H9 (cell line): Measurements from ENCODE around the gene LYPD6. TPM values are rescaled to one million over a fixed set of nuclear protein-coding genes. Genes with fewer than 3 reads are reported as not detected.

Source experiments
- DNase-seq: peaks from one replicate; pipeline ENCODE4 v3.0.0-alpha.2; 2017
- H2AFZ ChIP-seq: one replicate; pipeline ENCODE4 v1.6.1; 2013; ENCODE audit warnings: mild to moderate bottlenecking, low read length, control low read depth, moderate library complexity
- H2AK5ac ChIP-seq: 2 replicates; pipeline ENCODE4 v1.6.1; 2013; ENCODE audit warnings: low read length, control low read depth, mixed read lengths; ENCODE audit not compliant: insufficient read length
- H2BK120ac ChIP-seq: one replicate; pipeline ENCODE4 v1.6.1; 2013; ENCODE audit warnings: low read depth, mild to moderate bottlenecking, low read length, control low read depth, inconsistent platforms; ENCODE audit not compliant: poor library complexity, severe bottlenecking
- H2BK12ac ChIP-seq: 2 replicates; pipeline ENCODE4 v1.6.1; 2013; ENCODE audit warnings: low read length, control low read depth, mixed read lengths, low read depth; ENCODE audit not compliant: insufficient read length
- H2BK15ac ChIP-seq: 2 replicates; pipeline ENCODE4 v1.6.1; 2013; ENCODE audit warnings: low read depth, low read length, control low read depth
- H2BK20ac ChIP-seq: one replicate; pipeline ENCODE4 v1.6.1; 2013; ENCODE audit warnings: low read depth, mild to moderate bottlenecking, low read length, control low read depth, inconsistent platforms; ENCODE audit not compliant: poor library complexity, severe bottlenecking
- H2BK5ac ChIP-seq: 2 replicates; pipeline ENCODE4 v1.6.1; 2013; ENCODE audit warnings: low read length, control low read depth, mixed read lengths; ENCODE audit not compliant: insufficient read length
- H3K14ac ChIP-seq: 2 replicates; pipeline ENCODE4 v1.6.1; 2013; ENCODE audit warnings: low read length, control low read depth; ENCODE audit not compliant: insufficient read depth
- H3K18ac ChIP-seq: 2 replicates; pipeline ENCODE4 v1.6.1; 2013; ENCODE audit warnings: low read depth, mild to moderate bottlenecking, mixed read lengths, low read length, control low read depth; ENCODE audit not compliant: insufficient read length
- H3K23ac ChIP-seq: 2 replicates; pipeline ENCODE4 v1.6.1; 2013; ENCODE audit warnings: low read length, control low read depth, mixed read lengths, low read depth; ENCODE audit not compliant: insufficient read length
- H3K23me2 ChIP-seq: 2 replicates; pipeline ENCODE4 v1.6.1; 2013; ENCODE audit warnings: low read depth, mild to moderate bottlenecking, mixed read lengths, low read length, control low read depth; ENCODE audit not compliant: insufficient read length, poor library complexity, severe bottlenecking
- H3K27ac ChIP-seq: 2 replicates; pipeline ENCODE4 v1.5.1; 2013; ENCODE audit warnings: low read length, control low read depth, mixed read lengths, low read depth; ENCODE audit not compliant: insufficient read length
- H3K27me3 ChIP-seq: 2 replicates; pipeline ENCODE4 v1.6.1; 2013; ENCODE audit warnings: low read length, control low read depth, inconsistent platforms; ENCODE audit not compliant: insufficient read depth
- H3K4ac ChIP-seq: 2 replicates; pipeline ENCODE4 v1.6.1; 2013; ENCODE audit warnings: low read depth, mild to moderate bottlenecking, control low read depth, inconsistent platforms, low read length, moderate library complexity
- H3K4me1 ChIP-seq: 2 replicates; pipeline ENCODE4 v1.6.1; 2013; ENCODE audit warnings: low read length, control low read depth, inconsistent platforms; ENCODE audit not compliant: insufficient read depth
- H3K4me2 ChIP-seq: 2 replicates; pipeline ENCODE4 v1.6.1; 2013; ENCODE audit warnings: low read length, control low read depth, mixed read lengths; ENCODE audit not compliant: insufficient read length, insufficient read depth
- H3K56ac ChIP-seq: 2 replicates; pipeline ENCODE4 v1.6.1; 2013; ENCODE audit warnings: low read depth, mild to moderate bottlenecking, mixed read lengths, low read length, control low read depth; ENCODE audit not compliant: insufficient read length
- H3K79me1 ChIP-seq: 2 replicates; pipeline ENCODE4 v1.6.1; 2013; ENCODE audit warnings: low read depth, mild to moderate bottlenecking, moderate library complexity, low read length, control low read depth, inconsistent platforms; ENCODE audit not compliant: insufficient read depth, poor library complexity, severe bottlenecking
- H3K79me2 ChIP-seq: 2 replicates; pipeline ENCODE4 v1.6.1; 2013; ENCODE audit warnings: low read length, control low read depth, inconsistent platforms; ENCODE audit not compliant: insufficient read depth
- H3K9ac ChIP-seq: 2 replicates; pipeline ENCODE4 v1.6.1; 2013; ENCODE audit warnings: low read length, control low read depth, mixed read lengths; ENCODE audit not compliant: insufficient read length; ENCODE audit errors: extremely low read depth
- H3K9me3 ChIP-seq: one replicate; pipeline ENCODE4 v1.6.1; 2013; ENCODE audit warnings: low read depth, low read length, inconsistent platforms; ENCODE audit not compliant: control insufficient read depth
- H3T11ph ChIP-seq: one replicate; pipeline ENCODE4 v1.6.1; 2013; ENCODE audit warnings: mild to moderate bottlenecking, low read length, control low read depth, inconsistent platforms
- H4K20me1 ChIP-seq: one replicate; pipeline ENCODE4 v1.6.1; 2013; ENCODE audit not compliant: control insufficient read depth, insufficient read length, insufficient read depth
- H4K5ac ChIP-seq: 2 replicates; pipeline ENCODE4 v1.6.1; 2013; ENCODE audit warnings: low read depth, mild to moderate bottlenecking, mixed read lengths, low read length, control low read depth; ENCODE audit not compliant: insufficient read length
- H4K8ac ChIP-seq: replicated peaks from 2 replicates; pipeline ENCODE4 v1.6.1; 2013; ENCODE audit warnings: low read length, control low read depth, mixed read lengths, low read depth; ENCODE audit not compliant: insufficient read length
- H4K91ac ChIP-seq: 2 replicates; pipeline ENCODE4 v1.6.1; 2013; ENCODE audit warnings: low read depth, mild to moderate bottlenecking, moderate library complexity, mixed read lengths, low read length, control low read depth; ENCODE audit not compliant: insufficient read length
- H3K27ac Mint-ChIP-seq, 3 experiments: 2 replicates in 2 of 3; 3 replicates in 1 of 3; pipeline ENCODE4 v1.8.0; 2020 to 2021; ENCODE audit warnings: mixed read lengths in 3 of 3, mild to moderate bottlenecking in 1 of 3, moderate library complexity in 1 of 3
- H3K27me3 Mint-ChIP-seq: 2 replicates; pipeline ENCODE4 v1.8.0; 2021; ENCODE audit warnings: low read depth, mild to moderate bottlenecking, moderate library complexity, mixed read lengths
- H3K36me3 Mint-ChIP-seq, 3 experiments: 2 replicates in 2 of 3; 3 replicates in 1 of 3; pipeline ENCODE4 v1.8.0; 2020 to 2021; ENCODE audit warnings: low read depth in 3 of 3, mixed read lengths in 3 of 3; ENCODE audit not compliant: insufficient read depth in 1 of 3
- H3K4me1 Mint-ChIP-seq, 2 experiments: 2 replicates each; pipeline ENCODE4 v1.8.0; 2020; ENCODE audit warnings: mixed read lengths in 2 of 2
- H3K4me3 Mint-ChIP-seq, 2 experiments: 2 replicates in 1 of 2; 3 replicates in 1 of 2; pipeline ENCODE4 v1.8.0; 2020 to 2021; ENCODE audit warnings: mild to moderate bottlenecking in 2 of 2, mixed read lengths in 2 of 2, moderate library complexity in 1 of 2
- H3K9me3 Mint-ChIP-seq, 2 experiments: 2 replicates in 1 of 2; 3 replicates in 1 of 2; pipeline ENCODE4 v1.8.0; 2020; ENCODE audit warnings: mild to moderate bottlenecking in 2 of 2, mixed read lengths in 2 of 2, moderate library complexity in 1 of 2
- WGBS: extraction: QIAGEN DNeasy Blood & Tissue Kit; methylation state at CpG from one replicate; pipeline ENCODE4 v1.1.7; 2013; ENCODE audit warnings: missing lambda C conversion rate, low lambda C conversion rate, mixed read lengths; ENCODE audit not compliant: insufficient read length; ENCODE audit errors: extremely low coverage; 5-methylcytosine and 5-hydroxymethylcytosine counted together
- total RNA-seq: library from RNA; stranded (reverse); gene quantifications from 2 replicates; pipeline ENCODE4 v1.2.1, GENCODE V29; 2021
- TF ChIP-seq, protein P1 (sequence below): fragments of 200-600 bp; sonication (generic); conservative IDR thresholded peaks from 3 replicates; pipeline ENCODE4 v1.8.0; 2021; ENCODE audit warnings: antibody characterized with exemption, mild to moderate bottlenecking

The LYPD6 gene
- total RNA-seq, 1 experiment from 2014 or later = 3.0 TPM

DNA sequence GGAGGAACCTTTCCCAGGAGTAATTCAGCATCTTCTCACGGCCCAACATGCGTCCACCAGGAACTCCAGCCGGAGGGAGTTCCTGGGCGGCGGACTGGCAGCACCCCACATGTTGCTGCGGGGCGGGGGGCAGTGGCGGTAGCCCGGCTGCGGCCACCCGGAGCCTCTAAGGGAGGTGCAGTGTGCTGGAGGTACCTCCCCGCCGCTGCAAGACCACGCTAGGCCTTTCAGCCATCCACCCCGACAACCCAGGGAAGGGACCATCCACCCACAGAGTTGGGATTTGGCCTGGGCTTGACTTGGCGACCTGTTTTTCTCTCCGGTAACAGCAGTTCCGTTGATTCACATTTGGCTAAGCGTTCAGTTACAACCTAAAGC is 625 bp downstream of the LYPD6 start:
- H3K27ac ChIP-seq = no peak overlapping the region
- Mint-ChIP-seq H3K4me3 (peak overlapping the region; percentile 81 to 92), H3K27me3 (peaks cover 21% of the 10 kb centered on the region), H3K9me3 (no peaks in the 10 kb centered on the region; a peak in 2 of 5 replicates), H3K27ac (no peak overlapping the region), H3K36me3 (no peaks in the 10 kb centered on the region; a peak in 1 of 7 replicates), H3K4me1 (peaks cover 19 to 24% of the 10 kb centered on the region in 2 experiments)
- H2BK120ac ChIP-seq = no peak overlapping the region
- H3K56ac ChIP-seq = no peak overlapping the region
- H2AFZ ChIP-seq = no peak overlapping the region
- no peak overlapping the region for H4K8ac ChIP-seq
- H2BK12ac ChIP-seq = no peak overlapping the region
- no peaks in the 10 kb centered on the region for H4K20me1 ChIP-seq
- TF ChIP-seq, protein P1, sequence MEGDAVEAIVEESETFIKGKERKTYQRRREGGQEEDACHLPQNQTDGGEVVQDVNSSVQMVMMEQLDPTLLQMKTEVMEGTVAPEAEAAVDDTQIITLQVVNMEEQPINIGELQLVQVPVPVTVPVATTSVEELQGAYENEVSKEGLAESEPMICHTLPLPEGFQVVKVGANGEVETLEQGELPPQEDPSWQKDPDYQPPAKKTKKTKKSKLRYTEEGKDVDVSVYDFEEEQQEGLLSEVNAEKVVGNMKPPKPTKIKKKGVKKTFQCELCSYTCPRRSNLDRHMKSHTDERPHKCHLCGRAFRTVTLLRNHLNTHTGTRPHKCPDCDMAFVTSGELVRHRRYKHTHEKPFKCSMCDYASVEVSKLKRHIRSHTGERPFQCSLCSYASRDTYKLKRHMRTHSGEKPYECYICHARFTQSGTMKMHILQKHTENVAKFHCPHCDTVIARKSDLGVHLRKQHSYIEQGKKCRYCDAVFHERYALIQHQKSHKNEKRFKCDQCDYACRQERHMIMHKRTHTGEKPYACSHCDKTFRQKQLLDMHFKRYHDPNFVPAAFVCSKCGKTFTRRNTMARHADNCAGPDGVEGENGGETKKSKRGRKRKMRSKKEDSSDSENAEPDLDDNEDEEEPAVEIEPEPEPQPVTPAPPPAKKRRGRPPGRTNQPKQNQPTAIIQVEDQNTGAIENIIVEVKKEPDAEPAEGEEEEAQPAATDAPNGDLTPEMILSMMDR = no peak
- H3K79me2 ChIP-seq = no peaks in the 10 kb centered on the region
- no peak overlapping the region for H2BK15ac ChIP-seq
- H3K23me2 ChIP-seq = peaks cover 16% of the 10 kb centered on the region
- no CpG with 5 or more reads among the region's 19 CpGs for WGBS
- peak overlapping the region; percentile 39 for H3K14ac ChIP-seq
- H3K18ac ChIP-seq = no peak overlapping the region
- H2BK20ac ChIP-seq = no peak overlapping the region
- H3K4me1 ChIP-seq = no peaks in the 10 kb centered on the region
- H2BK5ac ChIP-seq = no peak overlapping the region
- no peak overlapping the region for H3K23ac ChIP-seq
- no peak for DNase-seq
- no peak overlapping the region for H3T11ph ChIP-seq
- H3K27me3 ChIP-seq = no peaks in the 10 kb centered on the region
- H3K9me3 ChIP-seq = no peaks in the 10 kb centered on the region
- no peak overlapping the region for H2AK5ac ChIP-seq
- H3K4ac ChIP-seq = no peak overlapping the region
- H3K9ac ChIP-seq = peak overlapping the region; percentile 57
- peak overlapping the region; percentile 91 for H3K4me2 ChIP-seq
- no peak overlapping the region for H4K5ac ChIP-seq
- no peak overlapping the region for H4K91ac ChIP-seq
- H3K79me1 ChIP-seq = no peaks in the 10 kb centered on the region
